SK-N-SH treated with all-trans-retinoic acid at 6 μM for 48 hours (cell line): ENCODE measurements around the gene BRME1.

ENCODE experiments used
- ATAC-seq: fragments of 200-7000 bp; cut with Tn5 transposase; 3 replicates; pipeline ENCODE4 v1.9.1; 2020; ENCODE audit warnings: mild to moderate bottlenecking, moderate library complexity
- ARNTL ChIP-seq: fragments of 450-650 bp; formaldehyde crosslinking; IDR thresholded peaks from 2 replicates; pipeline ENCODE4 v1.5.0; 2020; ENCODE audit warnings: low read depth, mild to moderate bottlenecking, moderate library complexity, borderline replicate concordance
- BACH2 ChIP-seq: fragments of 250-450 bp; sonication (Bioruptor Pico); IDR thresholded peaks from 2 replicates; pipeline ENCODE4 v1.9.0; 2021; ENCODE audit warnings: mild to moderate bottlenecking, borderline replicate concordance
- CREB5 ChIP-seq: fragments of 250-450 bp; sonication (Bioruptor Pico); IDR thresholded peaks from 2 replicates; pipeline ENCODE4 v1.5.1; 2020; ENCODE audit warnings: low read depth, mild to moderate bottlenecking, moderate library complexity
- CSDC2 ChIP-seq: fragments of 250-450 bp; sonication (Bioruptor Pico); IDR thresholded peaks from 2 replicates; pipeline ENCODE4 v1.5.0; 2020; ENCODE audit warnings: mild to moderate bottlenecking, moderate library complexity
- CSRNP3 ChIP-seq: fragments of 250-450 bp; sonication (Bioruptor Pico); IDR thresholded peaks from 2 replicates; pipeline ENCODE4 v1.5.1; 2021; ENCODE audit warnings: mild to moderate bottlenecking, moderate library complexity
- ESRRG ChIP-seq: fragments of 250-450 bp; sonication (Bioruptor Pico); IDR thresholded peaks from 2 replicates; pipeline ENCODE4 v1.6.1; 2021; ENCODE audit warnings: mild to moderate bottlenecking
- GLIS3 ChIP-seq: fragments of 250-450 bp; sonication (Bioruptor Pico); IDR thresholded peaks from 2 replicates; pipeline ENCODE4 v1.5.0; 2020; ENCODE audit warnings: mild to moderate bottlenecking, moderate library complexity
- ISL1 ChIP-seq: fragments of 250-450 bp; sonication (Bioruptor Pico); IDR thresholded peaks from 2 replicates; pipeline ENCODE4 v2.1.2; 2022; ENCODE audit warnings: mild to moderate bottlenecking, moderate library complexity
- PATZ1 ChIP-seq: fragments of 250-450 bp; sonication (Bioruptor Pico); IDR thresholded peaks from 2 replicates; pipeline ENCODE4 v1.8.0; 2020; ENCODE audit warnings: mild to moderate bottlenecking, moderate library complexity, borderline replicate concordance
- PPARA ChIP-seq: fragments of 250-450 bp; sonication (Bioruptor Pico); IDR thresholded peaks from 2 replicates; pipeline ENCODE4 v1.5.0; 2020; ENCODE audit warnings: mild to moderate bottlenecking, borderline replicate concordance
- RARB ChIP-seq: fragments of 250-450 bp; sonication (Bioruptor Pico); IDR thresholded peaks from 2 replicates; pipeline ENCODE4 v1.8.0; 2021; ENCODE audit warnings: mild to moderate bottlenecking, moderate library complexity
- SNAI2 ChIP-seq: fragments of 250-450 bp; sonication (Bioruptor Pico); IDR thresholded peaks from 2 replicates; pipeline ENCODE4 v1.5.0; 2020; ENCODE audit warnings: mild to moderate bottlenecking, moderate library complexity
- TCF4 ChIP-seq: fragments of 250-450 bp; sonication (Bioruptor Pico); IDR thresholded peaks from 2 replicates; pipeline ENCODE4 v1.8.0; 2021; ENCODE audit warnings: mild to moderate bottlenecking, moderate library complexity, borderline replicate concordance
- TOX ChIP-seq: fragments of 250-450 bp; sonication (Bioruptor Pico); IDR thresholded peaks from 2 replicates; pipeline ENCODE4 v1.8.0; 2021; ENCODE audit warnings: mild to moderate bottlenecking, moderate library complexity, borderline replicate concordance
- TSHZ2 ChIP-seq: fragments of 250-450 bp; sonication (Bioruptor Pico); IDR thresholded peaks from 2 replicates; pipeline ENCODE4 v1.5.0; 2020; ENCODE audit warnings: mild to moderate bottlenecking, moderate library complexity
- ZC3H10 ChIP-seq: fragments of 250-450 bp; sonication (Bioruptor Pico); IDR thresholded peaks from 2 replicates; pipeline ENCODE4 v1.5.1; 2021; ENCODE audit warnings: mild to moderate bottlenecking, moderate library complexity
- ZFP3 ChIP-seq: fragments of 250-450 bp; sonication (Bioruptor Pico); IDR thresholded peaks from 2 replicates; pipeline ENCODE4 v1.5.0; 2020; ENCODE audit warnings: mild to moderate bottlenecking, moderate library complexity
- ZFP30 ChIP-seq: fragments of 450-650 bp; formaldehyde crosslinking; IDR thresholded peaks from 2 replicates; pipeline ENCODE4 v1.5.0; 2022; ENCODE audit warnings: mild to moderate bottlenecking, moderate library complexity
- ZNF565 ChIP-seq: fragments of 450-650 bp; formaldehyde crosslinking; conservative IDR thresholded peaks from 2 replicates; pipeline ENCODE4 v1.5.0; 2020; ENCODE audit warnings: low read depth, mild to moderate bottlenecking, moderate library complexity
- ZNF70 ChIP-seq: fragments of 450-650 bp; formaldehyde crosslinking; IDR thresholded peaks from 2 replicates; pipeline ENCODE4 v1.5.0; 2020; ENCODE audit warnings: mild to moderate bottlenecking, moderate library complexity
- ZNF8 ChIP-seq: fragments of 450-650 bp; formaldehyde crosslinking; IDR thresholded peaks from 2 replicates; pipeline ENCODE4 v1.5.0; 2020; ENCODE audit warnings: mild to moderate bottlenecking, moderate library complexity

The BRME1 gene

GRCh38 chr19:13839130-13839937 lies 66.6 kb downstream of the BRME1 start:
- TF ChIP-seq TCF4 (CRISPR knock-in tag) = peak; percentile 85
- TF ChIP-seq ZNF565 = 0 out of 2 replicates have a peak, but pooled peaks have one; percentile 6
- peak; percentile 64; the same call in 1 of the 2 replicates for TF ChIP-seq CSRNP3
- no peak for TF ChIP-seq GLIS3
- TF ChIP-seq ZC3H10 (CRISPR knock-in tag) = peak; percentile 4; the same call in 1 of the 2 replicates
- peak; percentile 29 for ATAC-seq

- peak; percentile 40; the same call in 1 of the 2 replicates for TF ChIP-seq ESRRG
- no peak for TF ChIP-seq ISL1
- no peak for TF ChIP-seq CREB5
- TF ChIP-seq ZNF70 = no peak
- TF ChIP-seq ARNTL = no peak
- 0 out of 2 replicates have a peak, but pooled peaks have one; percentile 23 for TF ChIP-seq ZFP3 (CRISPR knock-in tag)
- TF ChIP-seq SNAI2 (CRISPR knock-in tag) = no peak
- no peak for TF ChIP-seq TSHZ2 (CRISPR knock-in tag)
- peak; percentile 69; the same call in 1 of the 2 replicates for TF ChIP-seq ZFP30
- ATAC-seq = no peak
Measured at GRCh38 chr19:13838435-13839129, 67.3 kb downstream of the BRME1 start.

- no peak for ATAC-seq
Measured at GRCh38 chr19:13835791-13836723, 69.9 kb downstream of the BRME1 start.

More at GRCh38 chr19:13835791-13836723, 69.9 kb downstream of the BRME1 start:
- TF ChIP-seq ISL1 (no peak), CSDC2 (CRISPR knock-in tag) (no peak), CREB5 (no peak), PPARA (CRISPR knock-in tag) (no peak), PATZ1 (CRISPR knock-in tag) (no peak), ESRRG (no peak), BACH2 (CRISPR knock-in tag) (no peak), ZNF70 (no peak), ARNTL (no peak), ZFP30 (no peak), CSRNP3 (no peak), SNAI2 (CRISPR knock-in tag) (no peak), TCF4 (CRISPR knock-in tag) (no peak), TOX (CRISPR knock-in tag) (no peak), RARB (CRISPR knock-in tag) (no peak), TSHZ2 (CRISPR knock-in tag) (no peak), ZNF8 (CRISPR knock-in tag) (no peak)
